ENCODE data around the gene GALNT7. TPM values are rescaled to one million over a fixed set of nuclear protein-coding genes. Genes with fewer than 3 reads are reported as not detected.
A peak's percentile ranks its signal among the peaks of the same experiment; 100 is the strongest.

Gene GALNT7
- polyA plus RNA-seq, 3 donors: 12.3 to 29.0 (median 19.7) TPM

DNA sequence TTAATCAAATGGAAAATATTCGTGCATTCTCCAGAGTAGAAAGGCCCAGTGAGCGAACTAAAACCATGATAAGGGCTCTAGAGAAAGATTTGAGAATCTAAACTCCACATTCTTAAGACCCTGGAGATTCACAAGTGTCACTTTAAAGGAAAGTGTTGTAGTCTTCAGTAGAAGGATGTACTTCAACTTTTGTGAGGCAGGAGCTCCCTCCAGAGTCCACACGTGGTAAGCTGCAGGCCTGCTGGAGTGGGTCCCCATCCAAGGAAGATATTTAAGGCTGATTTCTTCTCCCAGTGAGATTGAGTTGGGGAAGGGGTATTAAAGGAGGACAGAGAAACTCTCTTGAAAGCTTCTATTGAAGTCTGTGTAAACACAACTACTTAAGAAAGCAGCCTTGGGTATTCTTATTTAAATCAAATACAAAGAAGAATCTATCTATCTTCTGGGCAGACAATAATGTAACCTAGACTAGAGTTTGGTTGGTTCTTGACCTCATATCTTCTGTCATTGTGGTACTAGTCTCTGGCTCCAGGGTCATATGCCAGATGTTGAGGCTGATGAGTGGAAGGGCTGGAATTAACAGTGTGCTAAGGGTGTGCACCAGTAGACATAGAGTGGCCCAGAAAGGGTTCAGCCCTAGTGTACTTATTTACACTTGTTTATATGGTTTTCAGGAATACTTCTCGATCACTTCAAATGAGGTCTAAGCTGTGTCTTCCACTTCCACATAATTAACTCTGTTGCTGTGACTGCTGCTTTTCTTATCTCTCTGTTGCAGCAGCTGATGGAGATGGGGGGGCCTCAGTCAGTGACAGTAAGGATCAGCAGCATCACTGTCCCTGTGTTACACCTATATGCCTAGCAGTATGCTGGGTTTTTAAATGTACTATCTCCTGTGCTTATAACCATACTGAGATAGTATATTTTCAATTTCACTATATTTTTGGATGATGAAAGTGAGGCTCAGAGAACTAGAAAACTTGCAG lies 89.4 kb downstream of the GALNT7 start:
- H3K4me1 Mint-ChIP-seq: peaks cover 7% of the 10 kb centered on the region
- Histone ChIP-seq H3K4me1 (ENCODE audit: control insufficient read depth in 1 of 2, insufficient read depth in 2 of 2, low read length in 2 of 2) (no peaks in the 10 kb centered on the region), H3K36me3 (replicated peaks in 1 of 2; ENCODE audit: control insufficient read depth in 1 of 2, insufficient read depth in 2 of 2, low read length in 2 of 2) (peaks cover 7 to 16% of the 10 kb centered on the region in 2 donors), H3K27ac (ENCODE audit: low read depth in 1 of 2, low read length in 2 of 2) (no peak overlapping the region), H3K4me3 (replicated peaks in 1 of 3; ENCODE audit: low read depth in 2 of 3, low read length in 3 of 3) (no peak overlapping the region), H3K9ac (ENCODE audit: insufficient read depth, low read length, poor library complexity, severe bottlenecking) (no peak overlapping the region), H2AFZ (ENCODE audit: insufficient read depth, low read depth, low read length, poor library complexity, severe bottlenecking) (no peak overlapping the region), H3K27me3 (ENCODE audit: control insufficient read depth in 2 of 2, insufficient read depth in 2 of 2, low read length in 2 of 2) (no peaks in the 10 kb centered on the region), H3K4me2 (replicated peaks; ENCODE audit: extremely low read depth, low read length, poor library complexity, severe bottlenecking) (no peak overlapping the region), H3K9me3 (replicated peaks in 1 of 2; ENCODE audit: control insufficient read depth in 1 of 2, insufficient read depth in 1 of 2, low read length in 2 of 2) (no peaks in the 10 kb centered on the region), H3K79me2 (ENCODE audit: insufficient read depth, low read length) (peaks cover 52% of the 10 kb centered on the region), H4K20me1 (ENCODE audit: insufficient read depth, low read length) (peaks cover 57% of the 10 kb centered on the region)
- TF ChIP-seq, protein P1, sequence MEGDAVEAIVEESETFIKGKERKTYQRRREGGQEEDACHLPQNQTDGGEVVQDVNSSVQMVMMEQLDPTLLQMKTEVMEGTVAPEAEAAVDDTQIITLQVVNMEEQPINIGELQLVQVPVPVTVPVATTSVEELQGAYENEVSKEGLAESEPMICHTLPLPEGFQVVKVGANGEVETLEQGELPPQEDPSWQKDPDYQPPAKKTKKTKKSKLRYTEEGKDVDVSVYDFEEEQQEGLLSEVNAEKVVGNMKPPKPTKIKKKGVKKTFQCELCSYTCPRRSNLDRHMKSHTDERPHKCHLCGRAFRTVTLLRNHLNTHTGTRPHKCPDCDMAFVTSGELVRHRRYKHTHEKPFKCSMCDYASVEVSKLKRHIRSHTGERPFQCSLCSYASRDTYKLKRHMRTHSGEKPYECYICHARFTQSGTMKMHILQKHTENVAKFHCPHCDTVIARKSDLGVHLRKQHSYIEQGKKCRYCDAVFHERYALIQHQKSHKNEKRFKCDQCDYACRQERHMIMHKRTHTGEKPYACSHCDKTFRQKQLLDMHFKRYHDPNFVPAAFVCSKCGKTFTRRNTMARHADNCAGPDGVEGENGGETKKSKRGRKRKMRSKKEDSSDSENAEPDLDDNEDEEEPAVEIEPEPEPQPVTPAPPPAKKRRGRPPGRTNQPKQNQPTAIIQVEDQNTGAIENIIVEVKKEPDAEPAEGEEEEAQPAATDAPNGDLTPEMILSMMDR (IDR thresholded peaks at IDR 0.05): peak; percentile 79
- H3K36me3 Mint-ChIP-seq: peaks cover 14 to 27% of the 10 kb centered on the region in 2 donors
- peak overlapping the region in 1 of 7 donors; percentile 34 for H3K27ac Mint-ChIP-seq
- H3K9me3 Mint-ChIP-seq: no peaks in the 10 kb centered on the region
- DNase-seq: peak; percentile 32 to 55 (median 51)
- WGBS (ENCODE audit: insufficient coverage): no CpG with 5 or more reads among the region's 4 CpGs
- H3K4me3 Mint-ChIP-seq: no peak overlapping the region
- intact Hi-C loops (cut with micrococcal nuclease): loop anchor here (2.0 to 5.0 kb wide), 3 partner anchors 231 to 245 kb away; no protein-coding TSS in a partner anchor
- H3K27me3 Mint-ChIP-seq (ENCODE audit: low read depth in 3 of 3): no peaks in the 10 kb centered on the region

GRCh38 chr4:173258866-173259265 lies 90.3 kb downstream of the GALNT7 start:
- Histone ChIP-seq H2AFZ (ENCODE audit: insufficient read depth, low read depth, low read length, poor library complexity, severe bottlenecking) (no peak overlapping the region), H3K27ac (ENCODE audit: low read depth in 1 of 2, low read length in 2 of 2) (no peak overlapping the region), H3K9me3 (replicated peaks in 1 of 2; ENCODE audit: control insufficient read depth in 1 of 2, insufficient read depth in 1 of 2, low read length in 2 of 2) (no peaks in the 10 kb centered on the region), H3K9ac (ENCODE audit: insufficient read depth, low read length, poor library complexity, severe bottlenecking) (no peak overlapping the region), H3K36me3 (replicated peaks in 1 of 2; ENCODE audit: control insufficient read depth in 1 of 2, insufficient read depth in 2 of 2, low read length in 2 of 2) (peaks cover 7 to 11% of the 10 kb centered on the region in 2 donors), H3K79me2 (ENCODE audit: insufficient read depth, low read length) (peaks cover 52% of the 10 kb centered on the region), H3K4me1 (ENCODE audit: control insufficient read depth in 1 of 2, insufficient read depth in 2 of 2, low read length in 2 of 2) (no peaks in the 10 kb centered on the region), H3K27me3 (ENCODE audit: control insufficient read depth in 2 of 2, insufficient read depth in 2 of 2, low read length in 2 of 2) (no peaks in the 10 kb centered on the region), H4K20me1 (ENCODE audit: insufficient read depth, low read length) (peaks cover 55% of the 10 kb centered on the region), H3K4me2 (replicated peaks; ENCODE audit: extremely low read depth, low read length, poor library complexity, severe bottlenecking) (no peak overlapping the region), H3K4me3 (replicated peaks in 1 of 3; ENCODE audit: low read depth in 2 of 3, low read length in 3 of 3) (no peak overlapping the region)
- H3K27ac Mint-ChIP-seq: peak overlapping the region in 1 of 7 donors; percentile 6
- no peak for DNase-seq
- H3K4me1 Mint-ChIP-seq: peaks cover 5% of the 10 kb centered on the region
- no peaks in the 10 kb centered on the region for H3K27me3 Mint-ChIP-seq (ENCODE audit: low read depth in 3 of 3)
- H3K9me3 Mint-ChIP-seq: no peaks in the 10 kb centered on the region
- peaks cover 10 to 23% of the 10 kb centered on the region in 2 donors for H3K36me3 Mint-ChIP-seq
- 100% methylated on average over 1 of the region's 2 CpGs for WGBS (ENCODE audit: insufficient coverage)
- TF ChIP-seq, protein P1 (IDR thresholded peaks at IDR 0.05): no peak
- intact Hi-C loops (cut with micrococcal nuclease): loop anchor here in 1 of 2 donors (5.0 kb wide), 1 partner anchor 232 kb away; no protein-coding TSS in a partner anchor
- H3K4me3 Mint-ChIP-seq: no peak overlapping the region
